HS-5 (cell line): ENCODE measurements around the gene KRTAP10-4.
"Not testable (repeated sequence)": the region's sequence is repeated elsewhere in the genome, so short reads cannot be mapped to it uniquely, and the experiment has no call there.

Experiments used
- DNase-seq: peaks from one replicate; pipeline ENCODE4 v3.0.0-alpha.2; 2012; ENCODE audit warnings: low read depth

The KRTAP10-4 gene

GRCh38 chr21:44557491-44558328 is 15.8 kb upstream of the KRTAP10-4 start:
- no peak for DNase-seq

GRCh38 chr21:44558329-44558675 is 15.2 kb upstream of the KRTAP10-4 start:
- DNase-seq: not testable (repeated sequence)

- no peak for DNase-seq
These were observed 14.8 kb upstream of the KRTAP10-4 start, which contains the start of gene KRTAP10-3 for GRCh38 chr21:44558695-44559094. Gene KRTAP10-3 (minus strand): TSS chr21:44558795. CDS start chr21:44558715, 80 bp downstream.

- DNase-seq: no peak
These were observed 9.4 kb upstream of the KRTAP10-4 start for GRCh38 chr21:44564099-44564498.

- DNase-seq: no peak
These were observed 8.5 kb upstream of the KRTAP10-4 start for GRCh38 chr21:44564886-44565598.

GRCh38 chr21:44566403-44566802 is 7.1 kb upstream of the KRTAP10-4 start:
- DNase-seq: no peak

- DNase-seq: no peak
These were observed 5.9 kb upstream of the KRTAP10-4 start for GRCh38 chr21:44567481-44568171.

GRCh38 chr21:44568261-44568660 is 5.3 kb upstream of the KRTAP10-4 start:
- DNase-seq: no peak

GRCh38 chr21:44568667-44569556 is 4.6 kb upstream of the KRTAP10-4 start:
- no peak for DNase-seq

- DNase-seq: no peak
These were observed 3.5 kb upstream of the KRTAP10-4 start for GRCh38 chr21:44569861-44570517.

GRCh38 chr21:44571296-44571695 is 2.2 kb upstream of the KRTAP10-4 start:
- no peak for DNase-seq

GRCh38 chr21:44571844-44572782 is 1.4 kb upstream of the KRTAP10-4 start:
- DNase-seq: no peak

- DNase-seq: no peak
These were observed 458 bp upstream of the KRTAP10-4 start for GRCh38 chr21:44572959-44573583.

- no peak for DNase-seq
These were observed 1.2 kb downstream of the KRTAP10-4 start for GRCh38 chr21:44574457-44575306.

GRCh38 chr21:44575307-44576024 is 1.9 kb downstream of the KRTAP10-4 start:
- DNase-seq: no peak

GRCh38 chr21:44576025-44576420 is 2.5 kb downstream of the KRTAP10-4 start:
- DNase-seq: no peak

- no peak for DNase-seq
These were observed 5.0 kb downstream of the KRTAP10-4 start for GRCh38 chr21:44578371-44579055.
